Nephron (organoid): Measurements from ENCODE around the gene ATAD2B.

Experiments
- H3K27ac Mint-ChIP-seq, 3 experiments: 2 replicates each; pipeline ENCODE4 v1.8.0; 2020; ENCODE audit warnings: mixed read lengths in 3 of 3, mild to moderate bottlenecking in 2 of 3, moderate library complexity in 1 of 3
- H3K27me3 Mint-ChIP-seq: 2 replicates; pipeline ENCODE4 v1.8.0; 2021; ENCODE audit warnings: low read depth, mild to moderate bottlenecking, moderate library complexity, mixed read lengths
- H3K36me3 Mint-ChIP-seq: 2 replicates; pipeline ENCODE4 v1.8.0; 2020; ENCODE audit warnings: low read depth, mixed read lengths
- H3K4me1 Mint-ChIP-seq: 2 replicates; pipeline ENCODE4 v1.8.0; 2020; ENCODE audit warnings: mixed read lengths
- H3K4me3 Mint-ChIP-seq, 3 experiments: 2 replicates each; pipeline ENCODE4 v1.8.0; 2020; ENCODE audit warnings: mild to moderate bottlenecking in 3 of 3, mixed read lengths in 3 of 3, moderate library complexity in 2 of 3
- H3K9me3 Mint-ChIP-seq: 2 replicates; pipeline ENCODE4 v1.8.0; 2020; ENCODE audit warnings: mixed read lengths
- TF ChIP-seq, protein P1 (sequence below), 3 experiments: fragments of 200-600 bp; sonication (generic); IDR thresholded peaks; one replicate each; pipeline ENCODE4 v1.5.0; 2021; ENCODE audit warnings: antibody characterized with exemption in 3 of 3; ENCODE audit not compliant: unreplicated experiment in 3 of 3

Gene ATAD2B

DNA sequence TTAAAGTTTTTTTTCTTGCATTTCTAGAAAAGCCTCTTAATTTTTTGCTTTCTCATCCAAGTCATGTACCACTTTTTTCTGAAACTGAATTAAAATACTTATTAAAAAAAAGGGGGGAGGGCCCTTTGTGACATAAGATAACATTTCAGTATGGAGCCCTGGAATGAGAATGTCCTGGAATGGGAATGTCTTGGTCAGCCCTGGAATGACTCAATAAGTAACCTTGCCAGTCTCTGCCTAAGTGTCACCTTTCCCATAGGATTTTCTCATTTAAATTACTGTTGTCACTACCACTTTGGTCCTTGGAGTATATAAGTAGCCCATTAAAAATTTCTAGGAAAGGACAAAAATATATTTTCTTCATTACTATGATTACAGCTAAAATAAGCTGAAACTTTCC lies 18.1 kb upstream of the ATAD2B start:
- H3K4me3 Mint-ChIP-seq: no peak overlapping the region
- peaks cover 21% of the 10 kb centered on the region for H3K36me3 Mint-ChIP-seq
- TF ChIP-seq, protein P1, sequence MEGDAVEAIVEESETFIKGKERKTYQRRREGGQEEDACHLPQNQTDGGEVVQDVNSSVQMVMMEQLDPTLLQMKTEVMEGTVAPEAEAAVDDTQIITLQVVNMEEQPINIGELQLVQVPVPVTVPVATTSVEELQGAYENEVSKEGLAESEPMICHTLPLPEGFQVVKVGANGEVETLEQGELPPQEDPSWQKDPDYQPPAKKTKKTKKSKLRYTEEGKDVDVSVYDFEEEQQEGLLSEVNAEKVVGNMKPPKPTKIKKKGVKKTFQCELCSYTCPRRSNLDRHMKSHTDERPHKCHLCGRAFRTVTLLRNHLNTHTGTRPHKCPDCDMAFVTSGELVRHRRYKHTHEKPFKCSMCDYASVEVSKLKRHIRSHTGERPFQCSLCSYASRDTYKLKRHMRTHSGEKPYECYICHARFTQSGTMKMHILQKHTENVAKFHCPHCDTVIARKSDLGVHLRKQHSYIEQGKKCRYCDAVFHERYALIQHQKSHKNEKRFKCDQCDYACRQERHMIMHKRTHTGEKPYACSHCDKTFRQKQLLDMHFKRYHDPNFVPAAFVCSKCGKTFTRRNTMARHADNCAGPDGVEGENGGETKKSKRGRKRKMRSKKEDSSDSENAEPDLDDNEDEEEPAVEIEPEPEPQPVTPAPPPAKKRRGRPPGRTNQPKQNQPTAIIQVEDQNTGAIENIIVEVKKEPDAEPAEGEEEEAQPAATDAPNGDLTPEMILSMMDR (IDR thresholded peaks at IDR 0.05; ENCODE audit: unreplicated experiment in 3 of 3): no peak
- H3K9me3 Mint-ChIP-seq: no peaks in the 10 kb centered on the region
- H3K27me3 Mint-ChIP-seq: no peaks in the 10 kb centered on the region
- no peak overlapping the region for H3K27ac Mint-ChIP-seq
- peaks cover 28% of the 10 kb centered on the region for H3K4me1 Mint-ChIP-seq

DNA sequence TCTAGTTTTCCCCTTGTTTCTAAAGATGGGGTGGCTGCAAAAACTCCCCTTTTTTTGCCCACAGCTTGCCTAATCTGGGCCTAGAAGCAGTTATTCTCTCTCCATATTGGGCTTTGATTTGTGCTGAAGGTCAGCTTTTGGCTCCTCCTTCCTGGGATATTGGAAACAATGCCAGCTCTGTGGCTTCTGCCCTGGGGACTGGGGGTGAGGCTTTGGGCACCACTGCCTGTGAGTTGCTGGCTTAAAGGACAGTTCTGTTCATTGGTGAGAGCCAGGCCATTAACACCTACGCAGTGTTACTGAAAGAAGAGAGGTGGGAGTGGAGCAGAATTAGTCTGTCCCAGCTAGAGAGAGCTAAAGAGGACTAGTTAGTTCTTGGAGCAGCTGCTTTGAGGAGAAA lies 17.6 kb upstream of the ATAD2B start:
- peaks cover 28% of the 10 kb centered on the region for H3K4me1 Mint-ChIP-seq
- H3K27ac Mint-ChIP-seq: no peak overlapping the region
- peak overlapping the region in 2 of 3 experiments; percentile 56 to 63 for H3K4me3 Mint-ChIP-seq
- peaks cover 21% of the 10 kb centered on the region for H3K36me3 Mint-ChIP-seq
- H3K27me3 Mint-ChIP-seq: no peaks in the 10 kb centered on the region
- TF ChIP-seq, protein P1 (IDR thresholded peaks at IDR 0.05; ENCODE audit: unreplicated experiment in 3 of 3): no peak
- H3K9me3 Mint-ChIP-seq: no peaks in the 10 kb centered on the region

DNA sequence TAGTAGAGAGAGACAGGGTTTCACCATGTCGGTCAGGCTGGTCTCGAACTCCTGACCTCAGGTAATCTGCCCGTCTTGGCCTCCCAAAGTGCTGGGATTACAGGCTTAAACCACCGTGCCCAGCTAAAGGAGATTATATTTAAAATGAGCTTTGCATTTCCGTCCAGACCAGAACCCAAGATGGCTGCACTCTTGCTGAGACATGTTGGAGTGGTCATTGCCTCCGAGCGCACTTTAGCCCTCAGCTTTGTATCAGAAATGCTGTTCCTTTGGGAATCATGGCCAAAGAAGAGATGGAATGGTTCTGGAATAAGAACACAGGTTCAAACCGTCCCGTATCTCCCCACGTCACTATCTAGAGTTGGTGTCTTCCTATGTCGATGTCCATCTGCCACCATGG lies 16.7 kb upstream of the ATAD2B start:
- H3K27ac Mint-ChIP-seq: no peak overlapping the region
- TF ChIP-seq, protein P1 (IDR thresholded peaks at IDR 0.05; ENCODE audit: unreplicated experiment in 3 of 3): no peak
- H3K9me3 Mint-ChIP-seq: no peaks in the 10 kb centered on the region
- H3K27me3 Mint-ChIP-seq: no peaks in the 10 kb centered on the region
- peaks cover 21% of the 10 kb centered on the region for H3K36me3 Mint-ChIP-seq
- peak overlapping the region in 2 of 3 experiments; percentile 56 to 63 for H3K4me3 Mint-ChIP-seq
- H3K4me1 Mint-ChIP-seq: peaks cover 36% of the 10 kb centered on the region

DNA sequence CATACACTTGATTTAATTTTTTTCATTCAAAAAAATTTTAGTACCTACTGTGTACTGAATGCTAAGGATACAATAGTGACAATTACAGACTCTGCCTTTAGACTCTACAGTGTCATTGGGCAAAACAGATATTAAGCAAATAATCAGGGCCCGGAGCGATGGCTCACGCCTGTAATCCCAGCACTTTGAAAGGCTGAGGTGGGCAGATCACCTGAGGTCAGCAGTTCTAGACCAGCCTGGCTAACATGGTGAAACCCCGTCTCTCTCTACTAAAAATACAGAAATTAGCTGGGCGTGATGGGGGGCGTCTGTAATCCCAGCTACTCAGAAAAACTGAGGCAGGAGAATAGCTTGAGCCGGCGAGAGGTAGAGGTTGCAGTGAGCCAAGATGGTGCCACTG lies 14.7 kb upstream of the ATAD2B start:
- Mint-ChIP-seq H3K4me3 (peak overlapping the region; percentile 34 to 55 (median 51)), H3K4me1 (peaks cover 38% of the 10 kb centered on the region), H3K9me3 (no peaks in the 10 kb centered on the region), H3K27me3 (no peaks in the 10 kb centered on the region), H3K27ac (peak overlapping the region in 1 of 3 experiments; percentile 78), H3K36me3 (peaks cover 17% of the 10 kb centered on the region)
- TF ChIP-seq, protein P1 (IDR thresholded peaks at IDR 0.05; ENCODE audit: unreplicated experiment in 3 of 3): no peak

GRCh38 chr2:23940718-23941620 lies 14.0 kb upstream of the ATAD2B start:
- H3K4me1 Mint-ChIP-seq: peaks cover 38% of the 10 kb centered on the region
- peaks cover 17% of the 10 kb centered on the region for H3K36me3 Mint-ChIP-seq
- H3K9me3 Mint-ChIP-seq: no peaks in the 10 kb centered on the region
- H3K4me3 Mint-ChIP-seq: peak overlapping the region; percentile 91 to 94 (median 92)
- TF ChIP-seq, protein P1 (IDR thresholded peaks at IDR 0.05; ENCODE audit: unreplicated experiment in 3 of 3): no peak
- peak overlapping the region; percentile 78 to 94 (median 89) for H3K27ac Mint-ChIP-seq
- no peaks in the 10 kb centered on the region for H3K27me3 Mint-ChIP-seq
